WTC11 (cell line): ENCODE measurements around the gene NCOA1. TPM values are rescaled to one million over a fixed set of nuclear protein-coding genes. Genes with fewer than 3 reads are reported as not detected.

ENCODE experiments used
- ATAC-seq: fragments of 200-7000 bp; cut with Tn5 transposase; 2 replicates; pipeline ENCODE4 v1.10.0; 2021; ENCODE audit warnings: mild to moderate bottlenecking, moderate library complexity
- CTCF ChIA-PET: fragments of 300-600 bp; sonication (Branson Sonifier 250); formaldehyde crosslinking; loops from one replicate; lab custom pipeline; 2021; ENCODE audit warnings: antibody characterized with exemption; lab: Charles Lee
- POLR2A ChIA-PET: fragments of 350-600 bp; sonication (Branson Sonifier 250); formaldehyde crosslinking; loops from one replicate; lab custom pipeline; 2021; ENCODE audit warnings: antibody characterized with exemption; lab: Charles Lee
- DNase-seq: peaks from one replicate; pipeline ENCODE4 v3.0.0; 2021; ENCODE audit warnings: low spot score
- H3K27ac Mint-ChIP-seq: 2 replicates; pipeline ENCODE4 v1.8.0; 2021; ENCODE audit warnings: mixed read lengths
- H3K27me3 Mint-ChIP-seq: 2 replicates; pipeline ENCODE4 v1.8.0; 2021; ENCODE audit warnings: low read depth, mild to moderate bottlenecking, moderate library complexity, mixed read lengths
- H3K36me3 Mint-ChIP-seq: 2 replicates; pipeline ENCODE4 v1.8.0; 2021; ENCODE audit warnings: mixed read lengths
- H3K4me1 Mint-ChIP-seq: 2 replicates; pipeline ENCODE4 v1.8.0; 2022; ENCODE audit warnings: mixed read lengths
- H3K4me3 Mint-ChIP-seq: 2 replicates; pipeline ENCODE4 v1.8.0; 2021; ENCODE audit warnings: mild to moderate bottlenecking, moderate library complexity, mixed read lengths
- H3K9me3 Mint-ChIP-seq: 2 replicates; pipeline ENCODE4 v1.8.0; 2021; ENCODE audit warnings: mixed read lengths
- ATF3 ChIP-seq: sonication (generic); formaldehyde crosslinking; conservative IDR thresholded peaks from 2 replicates; pipeline ENCODE4 v1.8.1; 2022; ENCODE audit warnings: mild to moderate bottlenecking, missing genetic modification reagents
- FOXJ3 ChIP-seq: sonication (generic); formaldehyde crosslinking; IDR thresholded peaks from 2 replicates; pipeline ENCODE4 v1.9.0; 2021; ENCODE audit warnings: missing genetic modification reagents, mild to moderate bottlenecking, borderline replicate concordance
- GTF2I ChIP-seq: fragments of 250-450 bp; sonication (Bioruptor Pico); conservative IDR thresholded peaks from 2 replicates; pipeline ENCODE4 v1.4.0; 2021; ENCODE audit warnings: mild to moderate bottlenecking
- IRF2 ChIP-seq: sonication (generic); formaldehyde crosslinking; IDR thresholded peaks from 2 replicates; pipeline ENCODE4 v1.8.0; 2022; ENCODE audit warnings: low read depth, missing genetic modification reagents, borderline replicate concordance
- MYBL2 ChIP-seq: sonication (generic); formaldehyde crosslinking; IDR thresholded peaks from 2 replicates; pipeline ENCODE4 v1.8.1; 2023; ENCODE audit warnings: mild to moderate bottlenecking, moderate library complexity, missing genetic modification reagents
- NR1H2 ChIP-seq: sonication (generic); formaldehyde crosslinking; IDR thresholded peaks from 2 replicates; pipeline ENCODE4 v1.9.0; 2021; ENCODE audit warnings: mild to moderate bottlenecking, moderate library complexity, missing genetic modification reagents
- PREB ChIP-seq: sonication (generic); formaldehyde crosslinking; IDR thresholded peaks from 2 replicates; pipeline ENCODE4 v1.8.1; 2022; ENCODE audit warnings: mild to moderate bottlenecking, missing genetic modification reagents, moderate library complexity, borderline replicate concordance
- PRRX2 ChIP-seq: fragments of 250-450 bp; sonication (Bioruptor Pico); IDR thresholded peaks from 2 replicates; pipeline ENCODE4 v1.8.0; 2021; ENCODE audit warnings: mild to moderate bottlenecking
- RORB ChIP-seq: fragments of 250-450 bp; sonication (Bioruptor Pico); IDR thresholded peaks from 2 replicates; pipeline ENCODE4 v1.9.0; 2021; ENCODE audit warnings: mild to moderate bottlenecking
- USF1 ChIP-seq: sonication (generic); formaldehyde crosslinking; IDR thresholded peaks from 2 replicates; pipeline ENCODE4 v1.8.0; 2022; ENCODE audit warnings: mild to moderate bottlenecking, missing genetic modification reagents
- ZNF416 ChIP-seq: fragments of 250-450 bp; sonication (Bioruptor Pico); IDR thresholded peaks from 2 replicates; pipeline ENCODE4 v1.9.0; 2021; ENCODE audit warnings: mild to moderate bottlenecking, inconsistent platforms
- ZNF423 ChIP-seq: fragments of 250-450 bp; sonication (Bioruptor Pico); IDR thresholded peaks from 2 replicates; pipeline ENCODE4 v2.1.2; 2022; ENCODE audit warnings: mild to moderate bottlenecking, moderate library complexity
- total RNA-seq: library from RNA; stranded (reverse); gene quantifications from 3 replicates; pipeline ENCODE4 v1.2.3, GENCODE V29; 2021
- TF ChIP-seq, protein P1 (sequence below): sonication (generic); formaldehyde crosslinking; IDR thresholded peaks from 2 replicates; pipeline ENCODE4 v1.8.0; 2022; ENCODE audit warnings: missing genetic modification reagents
- TF ChIP-seq, protein P2 (sequence below): sonication (generic); formaldehyde crosslinking; IDR thresholded peaks from 2 replicates; pipeline ENCODE4 v1.8.1; 2023; ENCODE audit warnings: mild to moderate bottlenecking, missing genetic modification reagents
- TF ChIP-seq, protein P3 (sequence below): fragments of 250-450 bp; sonication (Bioruptor Pico); conservative IDR thresholded peaks from 2 replicates; pipeline ENCODE4 v1.9.0; 2021; ENCODE audit warnings: mild to moderate bottlenecking

The NCOA1 gene
- total RNA-seq, 1 experiment from 2014 or later, result 16.9 TPM

DNA sequence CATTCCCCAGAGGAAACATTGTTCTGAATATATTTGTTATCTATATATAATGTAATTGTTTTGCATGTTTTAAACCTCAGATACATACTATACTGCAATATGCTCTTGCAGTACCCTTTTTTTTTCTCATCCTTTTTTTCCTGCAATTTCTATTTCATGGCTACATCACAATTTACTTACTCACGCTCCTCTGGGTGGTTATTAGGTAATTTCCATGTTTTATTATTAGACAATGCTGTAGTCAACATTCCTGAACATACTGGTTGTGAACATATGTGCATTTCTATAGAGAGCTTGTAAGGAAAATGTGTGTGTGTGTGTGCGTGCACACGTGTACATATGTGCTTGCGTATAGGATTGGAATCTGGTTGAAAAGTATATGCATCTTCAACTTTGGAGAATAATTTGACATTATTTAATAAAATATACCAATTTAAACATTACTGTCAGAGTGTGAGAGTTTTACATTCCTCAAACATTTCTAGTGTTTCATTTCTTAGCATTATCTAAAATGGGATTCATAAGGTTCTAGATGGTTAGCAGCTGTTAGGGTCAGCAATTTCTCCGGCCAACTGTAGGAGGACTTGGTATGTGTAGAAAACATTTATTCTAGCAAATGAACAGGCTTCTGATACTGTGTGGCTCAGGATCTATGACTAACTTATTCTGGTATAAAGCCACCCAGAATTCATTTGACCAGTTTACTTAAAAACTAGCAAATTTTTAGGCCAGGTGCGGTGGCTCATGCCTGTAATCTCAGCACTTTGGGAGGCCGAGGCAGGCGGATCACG is 22.4 kb downstream of the NCOA1 start:
- Mint-ChIP-seq H3K27me3 (no peaks in the 10 kb centered on the region), H3K27ac (no peak overlapping the region), H3K4me3 (no peak overlapping the region), H3K4me1 (peaks cover 7% of the 10 kb centered on the region), H3K9me3 (no peaks in the 10 kb centered on the region), H3K36me3 (no peaks in the 10 kb centered on the region)
- ChIA-PET POLR2A (no interaction called here), CTCF (no interaction called here)
- ATAC-seq (no peak), DNase-seq (no peak)
- TF ChIP-seq FOXJ3 (CRISPR knock-in tag) (no peak), MYBL2 (CRISPR knock-in tag) (no peak), ATF3 (CRISPR knock-in tag) (no peak), GTF2I (CRISPR knock-in tag) (no peak)

- Mint-ChIP-seq H3K4me3 (no peak overlapping the region), H3K4me1 (peaks cover 3% of the 10 kb centered on the region), H3K9me3 (peaks cover 9% of the 10 kb centered on the region; the same call in 1 of the 2 replicates), H3K27ac (no peak overlapping the region), H3K36me3 (no peaks in the 10 kb centered on the region), H3K27me3 (no peaks in the 10 kb centered on the region)
- ATAC-seq, result no peak
- no peak for DNase-seq
- ChIA-PET CTCF (interaction anchor here (0.6 to 1.4 kb wide), 3 partner anchors 25 to 105 kb away, joined by 3 read pairs; no protein-coding TSS in a partner anchor), POLR2A (no interaction called here)
- TF ChIP-seq, protein P1, sequence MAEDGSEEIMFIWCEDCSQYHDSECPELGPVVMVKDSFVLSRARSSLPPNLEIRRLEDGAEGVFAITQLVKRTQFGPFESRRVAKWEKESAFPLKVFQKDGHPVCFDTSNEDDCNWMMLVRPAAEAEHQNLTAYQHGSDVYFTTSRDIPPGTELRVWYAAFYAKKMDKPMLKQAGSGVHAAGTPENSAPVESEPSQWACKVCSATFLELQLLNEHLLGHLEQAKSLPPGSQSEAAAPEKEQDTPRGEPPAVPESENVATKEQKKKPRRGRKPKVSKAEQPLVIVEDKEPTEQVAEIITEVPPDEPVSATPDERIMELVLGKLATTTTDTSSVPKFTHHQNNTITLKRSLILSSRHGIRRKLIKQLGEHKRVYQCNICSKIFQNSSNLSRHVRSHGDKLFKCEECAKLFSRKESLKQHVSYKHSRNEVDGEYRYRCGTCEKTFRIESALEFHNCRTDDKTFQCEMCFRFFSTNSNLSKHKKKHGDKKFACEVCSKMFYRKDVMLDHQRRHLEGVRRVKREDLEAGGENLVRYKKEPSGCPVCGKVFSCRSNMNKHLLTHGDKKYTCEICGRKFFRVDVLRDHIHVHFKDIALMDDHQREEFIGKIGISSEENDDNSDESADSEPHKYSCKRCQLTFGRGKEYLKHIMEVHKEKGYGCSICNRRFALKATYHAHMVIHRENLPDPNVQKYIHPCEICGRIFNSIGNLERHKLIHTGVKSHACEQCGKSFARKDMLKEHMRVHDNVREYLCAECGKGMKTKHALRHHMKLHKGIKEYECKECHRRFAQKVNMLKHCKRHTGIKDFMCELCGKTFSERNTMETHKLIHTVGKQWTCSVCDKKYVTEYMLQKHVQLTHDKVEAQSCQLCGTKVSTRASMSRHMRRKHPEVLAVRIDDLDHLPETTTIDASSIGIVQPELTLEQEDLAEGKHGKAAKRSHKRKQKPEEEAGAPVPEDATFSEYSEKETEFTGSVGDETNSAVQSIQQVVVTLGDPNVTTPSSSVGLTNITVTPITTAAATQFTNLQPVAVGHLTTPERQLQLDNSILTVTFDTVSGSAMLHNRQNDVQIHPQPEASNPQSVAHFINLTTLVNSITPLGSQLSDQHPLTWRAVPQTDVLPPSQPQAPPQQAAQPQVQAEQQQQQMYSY (CRISPR knock-in tag), result no peak
- TF ChIP-seq, protein P2, sequence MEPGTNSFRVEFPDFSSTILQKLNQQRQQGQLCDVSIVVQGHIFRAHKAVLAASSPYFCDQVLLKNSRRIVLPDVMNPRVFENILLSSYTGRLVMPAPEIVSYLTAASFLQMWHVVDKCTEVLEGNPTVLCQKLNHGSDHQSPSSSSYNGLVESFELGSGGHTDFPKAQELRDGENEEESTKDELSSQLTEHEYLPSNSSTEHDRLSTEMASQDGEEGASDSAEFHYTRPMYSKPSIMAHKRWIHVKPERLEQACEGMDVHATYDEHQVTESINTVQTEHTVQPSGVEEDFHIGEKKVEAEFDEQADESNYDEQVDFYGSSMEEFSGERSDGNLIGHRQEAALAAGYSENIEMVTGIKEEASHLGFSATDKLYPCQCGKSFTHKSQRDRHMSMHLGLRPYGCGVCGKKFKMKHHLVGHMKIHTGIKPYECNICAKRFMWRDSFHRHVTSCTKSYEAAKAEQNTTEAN, result no peak
- no peak for TF ChIP-seq IRF2 (CRISPR knock-in tag)
- TF ChIP-seq, protein P3, sequence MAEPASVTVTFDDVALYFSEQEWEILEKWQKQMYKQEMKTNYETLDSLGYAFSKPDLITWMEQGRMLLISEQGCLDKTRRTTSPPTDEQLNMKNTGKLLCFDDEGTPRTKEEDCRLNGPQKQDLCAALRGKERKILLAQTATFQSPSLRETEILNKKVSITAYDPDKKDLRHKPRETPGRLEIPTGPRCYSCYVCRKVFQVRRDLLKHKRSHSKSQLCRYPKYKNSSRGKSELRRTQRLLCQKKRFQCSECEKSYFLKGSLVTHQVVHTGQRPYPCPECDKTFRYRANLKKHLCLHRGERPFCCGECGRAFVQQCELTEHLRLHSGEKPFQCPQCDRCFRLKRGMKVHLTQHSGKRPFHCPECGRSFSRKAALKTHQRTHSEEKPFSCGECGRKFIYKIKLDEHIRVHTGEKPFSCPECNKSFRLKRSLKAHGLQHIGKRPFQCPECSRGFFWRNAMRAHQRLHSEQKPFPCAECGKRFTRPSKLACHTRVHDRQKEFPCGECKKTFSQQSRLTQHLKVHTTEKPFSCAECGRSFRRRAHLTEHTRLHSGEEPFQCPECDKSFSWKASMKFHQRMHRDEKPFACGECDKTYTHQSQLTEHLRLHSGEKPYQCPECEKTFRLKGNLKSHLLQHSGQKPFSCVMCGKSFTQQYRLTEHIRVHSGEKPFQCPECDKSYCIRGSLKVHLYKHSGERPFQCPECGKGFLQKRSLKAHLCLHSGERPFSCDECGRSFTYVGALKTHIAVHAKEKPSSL (CRISPR knock-in tag), result no peak
- no peak for TF ChIP-seq ZNF416 (CRISPR knock-in tag)
- no peak for TF ChIP-seq ZNF423 (CRISPR knock-in tag)
- TF ChIP-seq NR1H2, result no peak
- TF ChIP-seq PRRX2 (CRISPR knock-in tag), result no peak
- no peak for TF ChIP-seq PREB (CRISPR knock-in tag)
- TF ChIP-seq RORB, result no peak
- TF ChIP-seq USF1 (CRISPR knock-in tag), result no peak
Measured at GRCh38 chr2:24514820-24515219, 23.8 kb downstream of the NCOA1 start.
